Stimulated activated naive CD8-positive, alpha-beta T cell treated with anti-CD3 and anti-CD28 coated beads, Interleukin-15, amount 100 ng/mL, for 72 hours (primary cell): ENCODE results near the gene SCN9A.
"Not testable (repeated sequence)": the region's sequence is repeated elsewhere in the genome, so short reads cannot be mapped to it uniquely, and the experiment has no call there.

Experiments
- ATAC-seq: fragments of 150-1000 bp; cut with Tn5 transposase; 2 replicates; pipeline ENCODE4 v1.10.0; 2021; ENCODE audit warnings: mild to moderate bottlenecking, moderate library complexity
- DNase-seq, 2 donors: peaks; one replicate each; pipeline ENCODE4 v3.0.0; 2021 to 2022
- H3K27ac Mint-ChIP-seq, 2 donors: one replicate each; pipeline ENCODE4 v1.8.0; 2022; ENCODE audit warnings: mild to moderate bottlenecking in 2 of 2, mixed read lengths in 2 of 2, moderate library complexity in 2 of 2
- H3K27me3 Mint-ChIP-seq: one replicate; pipeline ENCODE4 v1.8.0; 2022; ENCODE audit warnings: mixed read lengths
- H3K4me1 Mint-ChIP-seq: one replicate; pipeline ENCODE4 v1.8.0; 2022; ENCODE audit warnings: mild to moderate bottlenecking, mixed read lengths
- H3K4me3 Mint-ChIP-seq, 2 donors: one replicate each; pipeline ENCODE4 v1.8.0; 2022; ENCODE audit warnings: mild to moderate bottlenecking in 2 of 2, mixed read lengths in 2 of 2, moderate library complexity in 1 of 2
- H3K9me3 Mint-ChIP-seq, 2 donors: one replicate each; pipeline ENCODE4 v1.8.0; 2022; ENCODE audit warnings: mixed read lengths in 2 of 2

Gene SCN9A

GRCh38 chr2:166328147-166328546 is 47.6 kb downstream of the SCN9A start:
- H3K4me3 Mint-ChIP-seq, result no peak overlapping the region
- no peaks in the 10 kb centered on the region for H3K9me3 Mint-ChIP-seq
- no peak overlapping the region for H3K27ac Mint-ChIP-seq
- H3K4me1 Mint-ChIP-seq, result no peaks in the 10 kb centered on the region
- ATAC-seq (no peak), DNase-seq (no peak)
- H3K27me3 Mint-ChIP-seq, result no peaks in the 10 kb centered on the region

- no peaks in the 10 kb centered on the region for H3K9me3 Mint-ChIP-seq
- H3K27ac Mint-ChIP-seq, result no peak overlapping the region
- H3K27me3 Mint-ChIP-seq, result no peaks in the 10 kb centered on the region
- no peaks in the 10 kb centered on the region for H3K4me1 Mint-ChIP-seq
- DNase-seq, result no peak
- ATAC-seq, result no peak
- no peak overlapping the region for H3K4me3 Mint-ChIP-seq
Measured at GRCh38 chr2:166321076-166321475, 54.7 kb downstream of the SCN9A start.

GRCh38 chr2:166314022-166314759 is 61.6 kb downstream of the SCN9A start:
- ATAC-seq (no peak), DNase-seq (no peak)
- Mint-ChIP-seq H3K27ac (no peak overlapping the region), H3K9me3 (no peaks in the 10 kb centered on the region), H3K4me3 (no peak overlapping the region), H3K27me3 (no peaks in the 10 kb centered on the region), H3K4me1 (no peaks in the 10 kb centered on the region)

GRCh38 chr2:166312863-166313262 is 62.9 kb downstream of the SCN9A start:
- H3K4me3 Mint-ChIP-seq, result not testable (repeated sequence)

GRCh38 chr2:166307326-166307725 is 68.4 kb downstream of the SCN9A start:
- H3K4me1 Mint-ChIP-seq, result no peaks in the 10 kb centered on the region
- no peak overlapping the region for H3K4me3 Mint-ChIP-seq
- DNase-seq (no peak), ATAC-seq (no peak)
- H3K9me3 Mint-ChIP-seq, result no peaks in the 10 kb centered on the region
- no peak overlapping the region for H3K27ac Mint-ChIP-seq
- no peaks in the 10 kb centered on the region for H3K27me3 Mint-ChIP-seq

More at GRCh38 chr2:166312863-166313262, 62.9 kb downstream of the SCN9A start:
- H3K27me3 Mint-ChIP-seq, H3K4me1 Mint-ChIP-seq, H3K27ac Mint-ChIP-seq, H3K9me3 Mint-ChIP-seq, DNase-seq, ATAC-seq: not testable (repeated sequence)

- Mint-ChIP-seq H3K27ac (no peak overlapping the region), H3K4me3 (no peak overlapping the region), H3K27me3 (no peaks in the 10 kb centered on the region), H3K4me1 (no peaks in the 10 kb centered on the region), H3K9me3 (no peaks in the 10 kb centered on the region)
- ATAC-seq (no peak), DNase-seq (no peak)
Measured at GRCh38 chr2:166304656-166305055, 71.1 kb downstream of the SCN9A start.

GRCh38 chr2:166302036-166302435 is 73.7 kb downstream of the SCN9A start:
- no peak overlapping the region for H3K27ac Mint-ChIP-seq

GRCh38 chr2:166297951-166298350 is 77.8 kb downstream of the SCN9A start:
- Mint-ChIP-seq H3K9me3 (no peaks in the 10 kb centered on the region), H3K4me3 (no peak overlapping the region), H3K27ac (no peak overlapping the region), H3K27me3 (no peaks in the 10 kb centered on the region), H3K4me1 (no peaks in the 10 kb centered on the region)
- ATAC-seq (no peak), DNase-seq (no peak)

More at GRCh38 chr2:166302036-166302435, 73.7 kb downstream of the SCN9A start:
- Mint-ChIP-seq H3K4me3 (no peak overlapping the region), H3K27me3 (no peaks in the 10 kb centered on the region), H3K9me3 (no peaks in the 10 kb centered on the region), H3K4me1 (no peaks in the 10 kb centered on the region)
- DNase-seq (no peak), ATAC-seq (no peak)

- ATAC-seq (no peak), DNase-seq (no peak)
- Mint-ChIP-seq H3K27me3 (no peaks in the 10 kb centered on the region), H3K4me3 (no peak overlapping the region), H3K9me3 (peaks cover 0 to 10% of the 10 kb centered on the region in 2 donors), H3K27ac (no peak overlapping the region), H3K4me1 (no peaks in the 10 kb centered on the region)
Measured at GRCh38 chr2:166293984-166294383, 81.8 kb downstream of the SCN9A start.

GRCh38 chr2:166285215-166285614 is 90.5 kb downstream of the SCN9A start:
- Mint-ChIP-seq H3K4me1 (no peaks in the 10 kb centered on the region), H3K4me3 (no peak overlapping the region), H3K27ac (no peak overlapping the region), H3K9me3 (peaks cover 0 to 10% of the 10 kb centered on the region in 2 donors), H3K27me3 (no peaks in the 10 kb centered on the region)
- no peak for DNase-seq
- ATAC-seq, result no peak

- Mint-ChIP-seq H3K27ac (no peak overlapping the region), H3K27me3 (no peaks in the 10 kb centered on the region), H3K9me3 (peaks cover 0 to 3% of the 10 kb centered on the region in 2 donors), H3K4me1 (no peaks in the 10 kb centered on the region), H3K4me3 (no peak overlapping the region)
- ATAC-seq (no peak), DNase-seq (no peak)
Measured at GRCh38 chr2:166284359-166284758, 91.4 kb downstream of the SCN9A start.

GRCh38 chr2:166282154-166282553 is 93.6 kb downstream of the SCN9A start:
- Mint-ChIP-seq H3K27ac (no peak overlapping the region), H3K4me3 (no peak overlapping the region), H3K4me1 (no peaks in the 10 kb centered on the region), H3K27me3 (no peaks in the 10 kb centered on the region), H3K9me3 (no peaks in the 10 kb centered on the region)
- ATAC-seq (no peak), DNase-seq (no peak)

GRCh38 chr2:166278856-166279255 is 96.9 kb downstream of the SCN9A start:
- Mint-ChIP-seq H3K27ac (no peak overlapping the region), H3K9me3 (no peaks in the 10 kb centered on the region), H3K4me1 (no peaks in the 10 kb centered on the region), H3K4me3 (no peak overlapping the region), H3K27me3 (no peaks in the 10 kb centered on the region)
- no peak for ATAC-seq
- no peak for DNase-seq

GRCh38 chr2:166270376-166270775 is 105.4 kb downstream of the SCN9A start:
- Mint-ChIP-seq H3K27ac (no peak overlapping the region), H3K9me3 (no peaks in the 10 kb centered on the region), H3K4me1 (no peaks in the 10 kb centered on the region), H3K4me3 (no peak overlapping the region), H3K27me3 (no peaks in the 10 kb centered on the region)
- ATAC-seq, result no peak
- DNase-seq, result no peak

GRCh38 chr2:166269322-166269721 is 106.4 kb downstream of the SCN9A start:
- no peak for ATAC-seq
- Mint-ChIP-seq H3K27ac (no peak overlapping the region), H3K4me3 (no peak overlapping the region), H3K9me3 (no peaks in the 10 kb centered on the region), H3K27me3 (no peaks in the 10 kb centered on the region), H3K4me1 (no peaks in the 10 kb centered on the region)
- DNase-seq, result no peak

GRCh38 chr2:166257859-166258258 is 117.9 kb downstream of the SCN9A start:
- Mint-ChIP-seq H3K27me3 (no peaks in the 10 kb centered on the region), H3K27ac (no peak overlapping the region), H3K9me3 (no peaks in the 10 kb centered on the region), H3K4me3 (no peak overlapping the region), H3K4me1 (no peaks in the 10 kb centered on the region)
- no peak for ATAC-seq
- DNase-seq, result no peak

GRCh38 chr2:166256896-166257295 is 118.8 kb downstream of the SCN9A start:
- no peak overlapping the region for H3K4me3 Mint-ChIP-seq
- H3K27ac Mint-ChIP-seq, result no peak overlapping the region
- ATAC-seq, result no peak
- H3K9me3 Mint-ChIP-seq, result no peaks in the 10 kb centered on the region
- H3K27me3 Mint-ChIP-seq, result no peaks in the 10 kb centered on the region
- no peak for DNase-seq
- H3K4me1 Mint-ChIP-seq, result no peaks in the 10 kb centered on the region
